ACC112 (cell line): Measurements from ENCODE around the gene DGCR8.

Experiments
- H2AFZ ChIP-seq: fragments of 200-600 bp; sonication (generic); one replicate; pipeline ENCODE4 v1.6.0; 2017; ENCODE audit warnings: antibody characterized with exemption, low read length; ENCODE audit not compliant: unreplicated experiment
- H3K27ac ChIP-seq: fragments of 200-600 bp; sonication (generic); 2 replicates; pipeline ENCODE4 v1.5.1; 2014; ENCODE audit warnings: low read depth, mild to moderate bottlenecking, antibody characterized with exemption, low read length, moderate library complexity
- H3K27me3 ChIP-seq: fragments of 200-600 bp; sonication (generic); 2 replicates; pipeline ENCODE4 v1.6.1; 2014; ENCODE audit warnings: mild to moderate bottlenecking, antibody characterized with exemption, low read length, moderate library complexity, mixed read lengths; ENCODE audit not compliant: insufficient read depth
- H3K36me3 ChIP-seq: fragments of 200-600 bp; sonication (generic); 2 replicates; pipeline ENCODE4 v1.6.1; 2016; ENCODE audit warnings: mild to moderate bottlenecking, antibody characterized with exemption, low read length, moderate library complexity, mixed read lengths; ENCODE audit not compliant: insufficient read depth
- H3K4me1 ChIP-seq: fragments of 200-600 bp; sonication (generic); one replicate; pipeline ENCODE4 v1.6.1; 2016; ENCODE audit warnings: low read length, mixed read lengths; ENCODE audit not compliant: insufficient read depth, unreplicated experiment, control insufficient read depth
- H3K4me3 ChIP-seq: fragments of 200-600 bp; sonication (generic); 2 replicates; pipeline ENCODE4 v1.5.1; 2014; ENCODE audit warnings: mild to moderate bottlenecking, low read depth, low read length
- H3K79me2 ChIP-seq: fragments of 200-600 bp; sonication (generic); one replicate; pipeline ENCODE4 v1.6.0; 2016; ENCODE audit warnings: low read length; ENCODE audit not compliant: control insufficient read depth, unreplicated experiment, insufficient read depth

The DGCR8 gene

GRCh38 chr22:20145206-20145831 lies 65.3 kb downstream of the DGCR8 start:
- no peaks in the 10 kb centered on the region for H3K79me2 ChIP-seq
- H3K4me1 ChIP-seq = peaks cover 10% of the 10 kb centered on the region
- H3K4me3 ChIP-seq = no peak overlapping the region

GRCh38 chr22:20145832-20146223 lies 65.8 kb downstream of the DGCR8 start:
- no peaks in the 10 kb centered on the region for H3K79me2 ChIP-seq
- peaks cover 10% of the 10 kb centered on the region for H3K4me1 ChIP-seq
- no peaks in the 10 kb centered on the region for H3K27me3 ChIP-seq
- no peak overlapping the region for H3K27ac ChIP-seq
- no peak overlapping the region for H3K4me3 ChIP-seq
- no peak overlapping the region for H2AFZ ChIP-seq
- H3K36me3 ChIP-seq = no peaks in the 10 kb centered on the region

More at GRCh38 chr22:20145206-20145831, 65.3 kb downstream of the DGCR8 start:
- Histone ChIP-seq H3K27ac (no peak overlapping the region), H3K27me3 (no peaks in the 10 kb centered on the region), H2AFZ (no peak overlapping the region), H3K36me3 (no peaks in the 10 kb centered on the region)

GRCh38 chr22:20146777-20147176 lies 66.7 kb downstream of the DGCR8 start:
- Histone ChIP-seq H3K27me3 (no peaks in the 10 kb centered on the region), H3K4me3 (no peak overlapping the region), H3K79me2 (no peaks in the 10 kb centered on the region), H3K27ac (no peak overlapping the region), H3K36me3 (no peaks in the 10 kb centered on the region), H2AFZ (no peak overlapping the region), H3K4me1 (peaks cover 6% of the 10 kb centered on the region)

DNA sequence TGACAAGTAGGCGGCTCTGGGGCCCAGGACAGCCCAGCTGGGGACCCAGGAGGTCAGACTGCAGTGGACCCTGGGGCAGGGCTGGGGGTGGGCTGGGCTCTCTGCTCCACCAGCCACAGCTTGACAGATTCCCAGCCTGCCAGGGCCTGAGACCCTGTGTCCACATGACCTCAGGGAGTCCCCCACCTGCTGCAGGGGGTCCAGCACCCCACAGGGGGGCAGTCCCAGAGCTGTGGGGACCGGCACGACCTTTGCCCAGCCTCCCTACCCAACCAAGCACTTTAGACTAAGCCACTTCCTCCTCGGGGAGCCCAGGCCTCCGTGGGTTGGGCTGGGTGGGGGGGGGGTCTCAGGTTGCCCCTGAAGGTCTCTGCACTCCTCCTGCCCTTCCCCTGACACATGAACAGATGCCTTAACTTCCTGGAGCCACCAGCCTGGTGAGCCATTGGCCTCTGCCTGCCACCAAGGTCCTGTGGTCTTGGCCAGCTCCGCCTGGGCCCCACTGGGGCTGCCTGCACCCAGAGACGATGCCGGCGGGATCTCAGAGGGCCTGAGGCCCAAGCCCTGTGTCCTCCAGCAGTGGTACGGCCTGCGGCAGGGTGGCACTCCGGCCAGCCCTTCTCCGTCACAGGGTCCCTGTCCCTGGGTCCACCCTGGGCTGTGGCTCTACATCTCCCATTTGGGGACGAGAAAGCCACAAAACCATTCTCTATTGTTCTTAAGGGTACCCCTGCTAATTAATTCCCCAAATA lies 67.4 kb downstream of the DGCR8 start:
- no peak overlapping the region for H3K4me3 ChIP-seq
- no peaks in the 10 kb centered on the region for H3K36me3 ChIP-seq
- no peaks in the 10 kb centered on the region for H3K4me1 ChIP-seq
- H2AFZ ChIP-seq = no peak overlapping the region
- H3K27ac ChIP-seq = no peak overlapping the region
- no peaks in the 10 kb centered on the region for H3K79me2 ChIP-seq
- H3K27me3 ChIP-seq = no peaks in the 10 kb centered on the region

- no peak overlapping the region for H3K4me3 ChIP-seq
- H3K36me3 ChIP-seq = no peaks in the 10 kb centered on the region
- H3K27me3 ChIP-seq = no peaks in the 10 kb centered on the region
- H3K27ac ChIP-seq = no peak overlapping the region
- H2AFZ ChIP-seq = no peak overlapping the region
- no peaks in the 10 kb centered on the region for H3K4me1 ChIP-seq
- H3K79me2 ChIP-seq = no peaks in the 10 kb centered on the region
Measured at GRCh38 chr22:20148414-20148813, 68.4 kb downstream of the DGCR8 start.

DNA sequence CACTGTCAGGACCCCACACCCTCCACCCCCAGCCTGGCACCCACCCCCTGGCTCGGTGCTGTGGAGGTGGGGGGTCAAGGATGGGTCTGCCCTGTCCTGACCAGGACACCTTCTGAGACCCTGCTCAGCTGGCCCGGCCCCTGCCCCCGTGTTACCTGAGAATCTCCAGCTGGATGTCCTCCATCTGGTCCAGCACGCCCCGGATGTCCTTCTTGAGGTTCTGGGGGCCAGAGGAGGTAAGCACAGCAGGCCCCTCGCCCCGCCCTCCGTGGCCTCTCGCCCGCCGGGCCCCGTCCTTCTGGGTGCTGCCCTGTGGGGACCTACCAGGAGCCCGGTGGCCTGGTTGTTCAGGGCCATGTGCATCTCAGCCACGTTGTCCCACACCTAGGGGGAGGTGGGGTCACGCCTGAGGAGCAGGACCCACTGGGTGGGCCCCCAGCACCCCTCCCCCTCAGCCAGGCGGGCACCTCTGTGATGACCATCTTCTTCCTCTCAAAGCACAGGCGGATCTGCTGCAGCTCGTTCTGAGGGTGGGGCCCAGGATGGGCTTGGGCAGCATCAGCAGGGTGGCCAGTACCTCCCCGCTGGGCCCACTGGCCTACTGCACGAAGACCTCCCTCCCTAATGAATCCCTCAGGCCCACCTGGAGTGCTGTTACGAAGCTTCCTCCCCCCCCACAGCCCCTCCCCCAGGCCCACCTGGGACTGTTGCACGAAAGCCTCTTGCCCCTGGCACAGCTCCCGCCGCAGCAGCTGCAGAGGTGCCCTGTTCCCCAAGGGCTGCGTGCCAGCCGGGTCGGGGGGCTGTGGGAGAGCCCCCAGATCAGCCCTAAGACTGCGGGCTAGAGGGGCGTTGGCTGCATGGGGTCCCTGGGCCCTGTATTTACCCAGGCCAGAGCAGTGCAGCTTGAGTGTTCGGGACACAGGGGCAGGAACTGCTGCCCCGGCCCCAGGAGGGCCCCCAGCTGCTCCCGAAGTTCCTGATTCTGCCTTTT lies 69.5 kb downstream of the DGCR8 start:
- Histone ChIP-seq H3K27me3 (no peaks in the 10 kb centered on the region), H3K4me1 (no peaks in the 10 kb centered on the region), H3K4me3 (no peak overlapping the region), H3K36me3 (no peaks in the 10 kb centered on the region), H3K79me2 (no peaks in the 10 kb centered on the region), H3K27ac (no peak overlapping the region), H2AFZ (no peak overlapping the region)

DNA sequence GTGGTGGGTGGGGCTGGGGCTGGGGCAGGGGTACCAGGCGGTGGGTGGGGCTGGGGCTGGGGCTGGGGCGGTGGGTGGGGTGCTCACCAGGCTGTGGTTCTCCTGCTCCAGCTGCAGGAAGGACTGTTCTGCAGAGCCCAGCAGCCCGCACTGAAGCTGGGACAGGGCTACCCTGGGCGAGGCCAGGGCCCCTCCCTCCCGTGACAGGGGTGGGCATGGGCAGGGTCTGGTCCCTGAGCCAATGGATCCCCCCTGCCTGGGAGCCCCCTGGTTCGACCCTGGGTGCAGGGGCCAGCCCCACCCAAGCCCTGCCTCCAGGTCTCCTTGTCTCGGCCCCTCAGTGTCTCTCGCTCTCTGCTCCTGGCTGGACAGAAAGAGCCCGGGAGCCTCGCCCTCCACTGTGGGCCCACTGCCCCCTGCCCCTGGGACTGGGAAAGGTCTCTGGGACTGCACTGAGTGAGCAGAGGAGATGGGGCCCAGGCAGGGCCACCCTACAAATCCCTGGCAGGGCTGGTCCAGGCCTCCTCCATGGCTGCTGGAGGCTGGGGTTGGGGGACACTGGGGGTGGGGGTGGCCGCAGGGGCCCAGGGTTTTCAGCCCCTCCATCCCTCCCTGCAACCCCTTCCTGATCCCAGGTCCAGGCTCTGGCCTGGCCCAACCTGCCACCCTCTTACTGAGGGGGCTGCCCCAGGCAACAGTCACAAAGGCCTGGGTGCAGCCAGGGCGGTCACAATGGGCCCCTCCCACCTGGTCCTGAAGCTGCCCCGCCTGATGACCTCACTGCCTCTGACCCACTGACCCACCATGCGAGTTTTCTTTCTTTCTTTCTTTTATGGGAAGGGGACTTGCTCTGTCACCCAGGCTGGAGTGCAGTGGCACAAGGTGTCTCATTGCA lies 70.6 kb downstream of the DGCR8 start, which contains the start of gene CCDC188:
Gene CCDC188 (minus strand): TSS at position 675 of the 895 bp plus-strand sequence. CDS start 69 bp downstream, at position 606.
- Histone ChIP-seq H2AFZ (no peak within 1 kb of the TSS), H3K27ac (no peak within 1 kb of the TSS), H3K4me1 (no peaks in the 10 kb centered on the region), H3K79me2 (no peaks in the 10 kb centered on the region), H3K4me3 (no peak within 1 kb of the TSS), H3K36me3 (no peaks in the 10 kb centered on the region), H3K27me3 (no peaks in the 10 kb centered on the region)

DNA sequence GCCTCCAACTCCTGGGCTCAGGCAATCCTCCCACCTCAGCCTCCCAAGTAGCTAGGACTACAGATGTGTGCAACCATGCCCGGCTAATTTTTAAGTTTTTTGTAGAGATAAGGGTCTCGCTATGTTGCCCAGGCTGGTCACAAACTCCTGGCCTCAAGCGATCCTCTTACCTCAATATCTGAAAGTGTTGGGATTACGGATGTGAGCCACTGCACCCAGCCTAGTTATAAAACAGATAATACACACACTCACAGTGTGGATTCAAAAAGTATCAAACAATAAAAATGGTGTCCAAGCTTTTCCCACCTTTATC lies 71.2 kb downstream of the DGCR8 start:
- Histone ChIP-seq H3K4me1 (no peaks in the 10 kb centered on the region), H3K79me2 (no peaks in the 10 kb centered on the region), H3K27ac (no peak overlapping the region), H3K36me3 (no peaks in the 10 kb centered on the region), H3K4me3 (no peak overlapping the region), H2AFZ (no peak overlapping the region), H3K27me3 (no peaks in the 10 kb centered on the region)

DNA sequence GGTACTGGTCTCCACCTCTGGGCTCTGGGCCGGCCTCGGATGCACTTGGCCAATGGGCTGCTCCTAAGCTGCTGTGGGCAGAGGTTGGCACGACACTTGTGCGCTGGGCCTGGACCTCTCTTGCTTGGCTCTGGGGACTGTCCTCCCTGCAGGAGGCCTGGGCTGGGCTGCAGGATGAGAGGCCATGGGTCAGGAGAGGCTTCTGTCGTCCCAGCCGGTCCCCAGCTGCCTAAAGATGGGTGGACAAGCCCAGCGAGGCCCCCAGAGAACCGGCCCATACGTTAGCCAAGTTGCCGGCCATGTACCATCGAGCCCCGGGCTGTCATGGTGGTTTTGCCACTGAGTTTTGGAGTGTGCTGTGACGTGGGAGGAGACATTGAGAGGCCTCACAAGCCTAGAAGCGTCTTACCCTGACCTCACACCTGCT lies 72.4 kb downstream of the DGCR8 start:
- no peak overlapping the region for H2AFZ ChIP-seq
- H3K4me1 ChIP-seq = no peaks in the 10 kb centered on the region
- H3K36me3 ChIP-seq = no peaks in the 10 kb centered on the region

DNA sequence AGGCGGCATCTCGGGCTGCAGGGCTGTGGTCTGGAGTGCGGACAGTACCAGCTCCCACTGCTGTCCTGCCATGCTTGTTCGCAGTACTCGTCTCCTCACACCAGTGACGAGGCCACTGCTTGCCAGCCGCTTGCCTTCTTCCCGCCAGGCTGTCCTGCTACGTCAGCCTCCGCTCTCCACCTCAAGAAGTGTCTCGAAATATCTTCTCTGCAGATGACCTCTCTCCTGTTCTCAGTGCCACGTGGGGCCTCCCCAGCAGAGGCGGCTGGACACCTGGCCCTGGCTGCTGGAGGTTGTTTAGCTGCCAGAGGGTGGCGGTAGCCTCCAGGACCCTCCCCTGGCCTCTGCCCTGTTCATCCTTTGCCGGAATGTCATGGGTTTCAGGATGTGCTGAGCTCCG lies 73.9 kb downstream of the DGCR8 start:
- H2AFZ ChIP-seq = no peak overlapping the region
- no peak overlapping the region for H3K4me3 ChIP-seq

More for the DNA sequence above, 72.4 kb downstream of the DGCR8 start:
- H3K27me3 ChIP-seq = no peaks in the 10 kb centered on the region
- H3K79me2 ChIP-seq = no peaks in the 10 kb centered on the region
- no peak overlapping the region for H3K4me3 ChIP-seq
- no peak overlapping the region for H3K27ac ChIP-seq

More for the DNA sequence above, 73.9 kb downstream of the DGCR8 start:
- Histone ChIP-seq H3K27me3 (no peaks in the 10 kb centered on the region), H3K27ac (no peak overlapping the region), H3K36me3 (no peaks in the 10 kb centered on the region), H3K4me1 (no peaks in the 10 kb centered on the region), H3K79me2 (no peaks in the 10 kb centered on the region)
